ENCODE results near the gene OBSL1.

OBSL1 gene

GRCh38 chr2:219516888-219517287 lies 54.5 kb downstream of the OBSL1 start:
- DNase-seq (ENCODE audit: low read depth): no peak
- H3K4me3 ChIP-seq (ENCODE audit: low read depth, low read length): no peak overlapping the region

GRCh38 chr2:219515874-219516629 lies 55.3 kb downstream of the OBSL1 start:
- TF ChIP-seq, protein P1, sequence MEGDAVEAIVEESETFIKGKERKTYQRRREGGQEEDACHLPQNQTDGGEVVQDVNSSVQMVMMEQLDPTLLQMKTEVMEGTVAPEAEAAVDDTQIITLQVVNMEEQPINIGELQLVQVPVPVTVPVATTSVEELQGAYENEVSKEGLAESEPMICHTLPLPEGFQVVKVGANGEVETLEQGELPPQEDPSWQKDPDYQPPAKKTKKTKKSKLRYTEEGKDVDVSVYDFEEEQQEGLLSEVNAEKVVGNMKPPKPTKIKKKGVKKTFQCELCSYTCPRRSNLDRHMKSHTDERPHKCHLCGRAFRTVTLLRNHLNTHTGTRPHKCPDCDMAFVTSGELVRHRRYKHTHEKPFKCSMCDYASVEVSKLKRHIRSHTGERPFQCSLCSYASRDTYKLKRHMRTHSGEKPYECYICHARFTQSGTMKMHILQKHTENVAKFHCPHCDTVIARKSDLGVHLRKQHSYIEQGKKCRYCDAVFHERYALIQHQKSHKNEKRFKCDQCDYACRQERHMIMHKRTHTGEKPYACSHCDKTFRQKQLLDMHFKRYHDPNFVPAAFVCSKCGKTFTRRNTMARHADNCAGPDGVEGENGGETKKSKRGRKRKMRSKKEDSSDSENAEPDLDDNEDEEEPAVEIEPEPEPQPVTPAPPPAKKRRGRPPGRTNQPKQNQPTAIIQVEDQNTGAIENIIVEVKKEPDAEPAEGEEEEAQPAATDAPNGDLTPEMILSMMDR (conservative IDR thresholded peaks at IDR 0.05; ENCODE audit: low read depth, low read length): no peak
- no peak overlapping the region for H3K4me3 ChIP-seq (ENCODE audit: low read depth, low read length)
- DNase-seq (ENCODE audit: low read depth): no peak

More at GRCh38 chr2:219516888-219517287, 54.5 kb downstream of the OBSL1 start:
- TF ChIP-seq, protein P1 (conservative IDR thresholded peaks at IDR 0.05; ENCODE audit: low read depth, low read length): no peak

- H3K4me3 ChIP-seq (ENCODE audit: low read depth, low read length): no peak overlapping the region
- no peak for DNase-seq (ENCODE audit: low read depth)
- TF ChIP-seq, protein P1 (conservative IDR thresholded peaks at IDR 0.05; ENCODE audit: low read depth, low read length): no peak
These were observed 56.5 kb downstream of the OBSL1 start for GRCh38 chr2:219514836-219515235.

- no peak for DNase-seq (ENCODE audit: low read depth)
- TF ChIP-seq, protein P1 (conservative IDR thresholded peaks at IDR 0.05; ENCODE audit: low read depth, low read length): no peak
- no peak within 1 kb of the TSS for H3K4me3 ChIP-seq (ENCODE audit: low read depth, low read length)
These were observed 57.1 kb downstream of the OBSL1 start, which contains the start of gene ASIC4 for GRCh38 chr2:219514196-219514761. Gene ASIC4 (plus strand): TSS chr2:219514482. CDS start chr2:219514725, 243 bp downstream.

GRCh38 chr2:219513787-219514186 lies 57.6 kb downstream of the OBSL1 start:
- H3K4me3 ChIP-seq (ENCODE audit: low read depth, low read length): no peak overlapping the region
- DNase-seq (ENCODE audit: low read depth): no peak
- TF ChIP-seq, protein P1 (conservative IDR thresholded peaks at IDR 0.05; ENCODE audit: low read depth, low read length): no peak

DNA sequence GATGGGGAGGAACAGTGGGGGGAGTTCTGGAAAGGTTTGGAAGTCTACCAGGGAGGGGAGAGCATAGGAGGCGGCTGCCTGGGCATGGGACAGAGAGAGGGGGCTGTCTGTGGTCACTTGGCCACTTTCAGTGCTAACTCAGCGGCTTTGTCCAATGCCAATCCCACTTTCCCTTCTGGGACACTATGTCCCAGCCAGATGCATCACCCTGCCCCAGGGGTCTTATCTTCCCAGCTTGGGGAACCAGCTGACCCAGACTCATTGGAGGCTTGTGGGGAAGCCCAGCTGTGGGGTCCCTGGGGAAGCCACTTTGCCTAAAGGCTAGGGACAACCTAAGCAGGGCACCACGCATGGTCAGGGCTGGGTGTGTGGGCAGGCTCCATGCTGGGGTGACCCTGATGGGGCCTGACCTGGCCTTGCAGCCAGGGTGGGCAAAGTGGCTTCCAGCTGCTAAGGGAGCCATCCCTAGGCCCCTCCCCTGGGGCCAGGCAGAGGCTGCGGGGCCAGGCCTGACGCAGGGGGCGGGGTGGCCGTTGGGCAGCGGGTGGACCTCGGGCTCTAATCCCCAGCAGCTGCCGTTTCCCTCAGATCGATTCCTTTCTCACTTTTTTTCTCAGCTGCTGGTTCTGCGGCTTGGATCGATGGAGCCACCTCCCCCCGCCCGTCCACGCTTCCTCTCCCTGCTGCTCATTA lies 58.7 kb downstream of the OBSL1 start:
- DNase-seq (ENCODE audit: low read depth): no peak
- TF ChIP-seq, protein P1 (conservative IDR thresholded peaks at IDR 0.05; ENCODE audit: low read depth, low read length): no peak
- no peak overlapping the region for H3K4me3 ChIP-seq (ENCODE audit: low read depth, low read length)

Measured in choroid plexus epithelial cell (primary cell).